HepG2 (cell line): Measurements from ENCODE around the gene PBX4. TPM values are rescaled to one million over a fixed set of nuclear protein-coding genes. Genes with fewer than 3 reads are reported as not detected.

Experiments
- ARID2 ChIP-seq: sonication (generic); formaldehyde crosslinking; IDR thresholded peaks from 2 replicates; pipeline ENCODE4 v1.8.1; 2022; ENCODE audit warnings: mild to moderate bottlenecking, missing genetic modification reagents, borderline replicate concordance
- ARID4A ChIP-seq: sonication (generic); formaldehyde crosslinking; IDR thresholded peaks from 2 replicates; pipeline ENCODE4 v1.5.0; 2020; ENCODE audit warnings: mild to moderate bottlenecking, missing genetic modification reagents, borderline replicate concordance
- GLI4 ChIP-seq: sonication (generic); formaldehyde crosslinking; IDR thresholded peaks from 2 replicates; pipeline ENCODE4 v1.5.1; 2020; ENCODE audit warnings: missing genetic modification reagents, mild to moderate bottlenecking, moderate library complexity, borderline replicate concordance
- HNRNPK ChIP-seq: fragments of 200-400 bp; formaldehyde crosslinking; IDR thresholded peaks from 2 replicates; pipeline ENCODE4 v1.6.1; 2018; ENCODE audit warnings: low read length, low read depth, moderate library complexity, mild to moderate bottlenecking; ENCODE audit not compliant: poor library complexity, severe bottlenecking
- KLF12 ChIP-seq: sonication (generic); formaldehyde crosslinking; IDR thresholded peaks from 2 replicates; pipeline ENCODE4 v1.4.0; 2020; ENCODE audit warnings: missing genetic modification reagents, borderline replicate concordance
- LCORL ChIP-seq, 2 experiments: fragments of 450-650 bp in 1 of 2; sonication (generic) in 1 of 2; formaldehyde crosslinking in 1 of 2; IDR thresholded peaks; 2 replicates each; pipeline versions ENCODE4 v1.5.0 to v1.6.1; 2017 to 2020; ENCODE audit warnings: antibody characterized with exemption in 1 of 2, missing genetic modification reagents in 1 of 2
- NCOA1 ChIP-seq: sonication (generic); formaldehyde crosslinking; IDR thresholded peaks from 2 replicates; pipeline ENCODE4 v1.9.0; 2021; ENCODE audit warnings: missing genetic modification reagents
- NCOA5 ChIP-seq: sonication (generic); formaldehyde crosslinking; IDR thresholded peaks from 2 replicates; pipeline ENCODE4 v1.4.0; 2020; ENCODE audit warnings: missing genetic modification reagents
- NFKBIZ ChIP-seq: IDR thresholded peaks from 2 replicates; pipeline ENCODE4 v1.6.1; 2018; ENCODE audit warnings: missing genetic modification reagents, missing compliant biosample characterization
- NRL ChIP-seq: sonication (generic); formaldehyde crosslinking; IDR thresholded peaks from 2 replicates; pipeline ENCODE4 v1.5.0; 2020; ENCODE audit warnings: missing genetic modification reagents, mild to moderate bottlenecking, moderate library complexity, borderline replicate concordance
- YEATS2 ChIP-seq: sonication (generic); formaldehyde crosslinking; IDR thresholded peaks from 2 replicates; pipeline ENCODE4 v1.4.0; 2020; ENCODE audit warnings: missing genetic modification reagents, borderline replicate concordance
- ZBTB49 ChIP-seq: sonication (generic); formaldehyde crosslinking; IDR thresholded peaks from 2 replicates; pipeline ENCODE4 v1.4.0; 2020; ENCODE audit warnings: missing genetic modification reagents, borderline replicate concordance
- ZFP41 ChIP-seq: sonication (generic); formaldehyde crosslinking; IDR thresholded peaks from 2 replicates; pipeline ENCODE4 v1.4.0; 2020; ENCODE audit warnings: mild to moderate bottlenecking, missing genetic modification reagents, borderline replicate concordance
- ZKSCAN1 ChIP-seq: fragments of 150-350 bp; IDR thresholded peaks from 2 replicates; pipeline ENCODE4 v1.6.1; 2014; ENCODE audit warnings: low read length
- ZMAT5 ChIP-seq: sonication (generic); formaldehyde crosslinking; IDR thresholded peaks from 2 replicates; pipeline ENCODE4 v1.5.0; 2020; ENCODE audit warnings: mild to moderate bottlenecking, low read depth, missing genetic modification reagents, borderline replicate concordance
- ZNF138 ChIP-seq: sonication (generic); formaldehyde crosslinking; IDR thresholded peaks from 2 replicates; pipeline ENCODE4 v1.5.0; 2020; ENCODE audit warnings: mild to moderate bottlenecking, low read depth, missing genetic modification reagents
- ZNF276 ChIP-seq: sonication (generic); formaldehyde crosslinking; IDR thresholded peaks from 2 replicates; pipeline ENCODE4 v1.4.0; 2020; ENCODE audit warnings: mild to moderate bottlenecking, low read depth, missing genetic modification reagents
- ZNF292 ChIP-seq: sonication (generic); formaldehyde crosslinking; IDR thresholded peaks from 2 replicates; pipeline ENCODE4 v1.8.1; 2022; ENCODE audit warnings: mild to moderate bottlenecking, low read depth, missing genetic modification reagents, borderline replicate concordance
- ZNF660 ChIP-seq: sonication (generic); formaldehyde crosslinking; IDR thresholded peaks from 2 replicates; pipeline ENCODE4 v1.5.1; 2020; ENCODE audit warnings: mild to moderate bottlenecking, low read depth, missing genetic modification reagents, borderline replicate concordance
- polyA plus RNA-seq, 8 experiments: library from polyadenylated mRNA; depleted of rRNA in 3 of 8; stranded (reverse) in 7 of 8; unstranded in 1 of 8; fragments of >200 nt; fragmentation: Illumina TruSeq in 4 of 8; extraction: Trizol in 4 of 8; gene quantifications; 2 replicates each; pipeline versions ENCODE4 v1.2.1 to v1.2.3, GENCODE V29; 2011 to 2016; ENCODE audit warnings: low read depth in 4 of 8, missing spikeins in 1 of 8, mixed read lengths in 1 of 8; ENCODE audit not compliant: insufficient read depth in 1 of 8
- total RNA-seq, 5 experiments: library from RNA; depleted of rRNA; stranded (reverse); fragments of >200 nt; fragmentation: Illumina TruSeq; extraction: Trizol; gene quantifications; 2 replicates each; pipeline ENCODE4 v1.2.3, GENCODE V29; 2016; ENCODE audit warnings: low read depth in 1 of 5

The PBX4 gene
- total and polyA plus RNA-seq, 2 of the 13 experiments (the other 11 are each of a cell fraction or from before 2014, with no cell fraction given): not detected

- TF ChIP-seq LCORL (IDR thresholded peaks at IDR 0.05): no peak
- no peak for TF ChIP-seq LCORL (CRISPR knock-in tag; IDR thresholded peaks at IDR 0.05)
- no peak for TF ChIP-seq ZNF138
- TF ChIP-seq YEATS2: peak; percentile 83
- TF ChIP-seq NFKBIZ (CRISPR knock-in tag): peak; percentile 86; the same call in 1 of the 2 replicates
- TF ChIP-seq ZNF276: no peak; the same call in 1 of the 2 replicates
- TF ChIP-seq ARID4A (CRISPR knock-in tag): peak; percentile 95; the same call in 1 of the 2 replicates
- no peak for TF ChIP-seq NCOA5 (CRISPR knock-in tag)
- no peak for TF ChIP-seq ZFP41 (CRISPR knock-in tag)
- peak; percentile 58 for TF ChIP-seq ZBTB49 (CRISPR knock-in tag)
- peak; percentile 90 for TF ChIP-seq GLI4 (CRISPR knock-in tag)
- TF ChIP-seq ZMAT5 (CRISPR knock-in tag): no peak
- TF ChIP-seq ZNF660 (CRISPR knock-in tag): no peak
- TF ChIP-seq HNRNPK: no peak
- TF ChIP-seq ARID2 (CRISPR knock-in tag): no peak
- TF ChIP-seq ZKSCAN1: no peak
- peak; percentile 63; the same call in 1 of the 2 replicates for TF ChIP-seq NRL
- no peak for TF ChIP-seq ZNF292 (CRISPR knock-in tag)
- TF ChIP-seq KLF12 (CRISPR knock-in tag): peak; percentile 66; the same call in 1 of the 2 replicates
- no peak; the same call in 1 of the 2 replicates for TF ChIP-seq NCOA1 (CRISPR knock-in tag)
Measured at GRCh38 chr19:19515642-19516519, 102.6 kb downstream of the PBX4 start, which contains the start of gene NDUFA13 (continued).
